Activated CD8-positive, alpha-beta T cell treated with anti-CD3 and anti-CD28 coated beads, Interleukin-2, amount 10 ng/mL, durations not matched to agents 7 days and 5 days (primary cell): Measurements from ENCODE around the gene STXBP1. TPM values are rescaled to one million over a fixed set of nuclear protein-coding genes. Genes with fewer than 3 reads are reported as not detected.
"Not testable (repeated sequence)": the region's sequence is repeated elsewhere in the genome, so short reads cannot be mapped to it uniquely, and the experiment has no call there.

ENCODE experiments used
- ATAC-seq: fragments of 150-1000 bp; cut with Tn5 transposase; one replicate; pipeline ENCODE4 v1.10.0; 2021; ENCODE audit warnings: moderate library complexity
- CTCF ChIA-PET: fragments of 350-600 bp; sonication (Branson Sonifier 250); formaldehyde crosslinking; loops from one replicate; lab custom pipeline; 2021; ENCODE audit warnings: antibody characterized with exemption; lab: Charles Lee
- POLR2A ChIA-PET: fragments of 350-600 bp; sonication (Branson Sonifier 250); formaldehyde crosslinking; loops from one replicate; lab custom pipeline; 2021; ENCODE audit warnings: antibody characterized with exemption; lab: Charles Lee
- DNase-seq: peaks from one replicate; pipeline ENCODE4 v3.0.0-alpha.2; 2020
- H3K27ac Mint-ChIP-seq: one replicate; pipeline ENCODE4 v1.8.0; 2021; ENCODE audit warnings: mild to moderate bottlenecking, mixed read lengths
- H3K27me3 Mint-ChIP-seq: one replicate; pipeline ENCODE4 v1.8.0; 2021; ENCODE audit warnings: low read depth, mixed read lengths
- H3K36me3 Mint-ChIP-seq: one replicate; pipeline ENCODE4 v1.8.0; 2021; ENCODE audit warnings: low read depth, mixed read lengths
- H3K4me1 Mint-ChIP-seq: one replicate; pipeline ENCODE4 v1.8.0; 2021; ENCODE audit warnings: low read depth, mixed read lengths
- H3K4me3 Mint-ChIP-seq: one replicate; pipeline ENCODE4 v1.8.0; 2021; ENCODE audit warnings: mild to moderate bottlenecking, mixed read lengths
- H3K9me3 Mint-ChIP-seq: one replicate; pipeline ENCODE4 v1.8.0; 2022; ENCODE audit warnings: mixed read lengths; ENCODE audit not compliant: insufficient read depth
- total RNA-seq, 2 experiments: library from RNA; stranded (reverse); gene quantifications; one replicate each; pipeline ENCODE4 v1.2.3, GENCODE V29; 2021

STXBP1 gene
- total RNA-seq, 2 experiments from 2014 or later, result 24.2 to 25.3 TPM

DNA sequence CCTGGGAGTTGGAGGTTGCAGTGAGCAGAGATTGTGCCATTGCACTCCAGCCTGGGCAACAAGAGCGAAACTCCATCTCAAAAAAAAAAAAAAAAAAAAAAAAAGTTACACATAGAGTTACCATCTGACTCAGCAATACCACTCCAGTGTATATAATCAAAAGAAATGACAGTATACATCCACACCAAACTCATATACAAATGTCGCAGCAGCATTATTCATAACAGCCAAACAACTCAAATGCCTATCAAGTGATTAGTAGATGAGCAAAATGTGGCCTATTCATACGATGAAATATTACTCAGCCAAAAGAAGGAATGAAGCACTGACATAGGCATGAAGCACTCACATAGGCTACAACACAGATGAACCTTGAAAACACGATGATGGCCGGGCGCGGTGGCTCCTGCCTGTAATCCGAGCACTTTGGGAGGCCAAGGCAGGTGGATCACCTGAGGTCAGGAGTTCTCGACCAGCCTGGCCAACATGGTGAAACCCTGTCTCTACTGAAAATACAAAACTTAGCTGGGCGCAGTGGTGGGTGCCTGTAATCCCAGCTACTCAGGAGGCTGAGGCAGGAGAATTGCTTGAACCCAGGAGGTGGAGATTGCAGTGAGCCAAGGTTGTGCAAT is 9.4 kb downstream of the STXBP1 start:
- CTCF ChIA-PET, ATAC-seq, H3K9me3 Mint-ChIP-seq, H3K27ac Mint-ChIP-seq, DNase-seq, H3K36me3 Mint-ChIP-seq, H3K4me3 Mint-ChIP-seq, POLR2A ChIA-PET, H3K27me3 Mint-ChIP-seq, H3K4me1 Mint-ChIP-seq: not testable (repeated sequence)

DNA sequence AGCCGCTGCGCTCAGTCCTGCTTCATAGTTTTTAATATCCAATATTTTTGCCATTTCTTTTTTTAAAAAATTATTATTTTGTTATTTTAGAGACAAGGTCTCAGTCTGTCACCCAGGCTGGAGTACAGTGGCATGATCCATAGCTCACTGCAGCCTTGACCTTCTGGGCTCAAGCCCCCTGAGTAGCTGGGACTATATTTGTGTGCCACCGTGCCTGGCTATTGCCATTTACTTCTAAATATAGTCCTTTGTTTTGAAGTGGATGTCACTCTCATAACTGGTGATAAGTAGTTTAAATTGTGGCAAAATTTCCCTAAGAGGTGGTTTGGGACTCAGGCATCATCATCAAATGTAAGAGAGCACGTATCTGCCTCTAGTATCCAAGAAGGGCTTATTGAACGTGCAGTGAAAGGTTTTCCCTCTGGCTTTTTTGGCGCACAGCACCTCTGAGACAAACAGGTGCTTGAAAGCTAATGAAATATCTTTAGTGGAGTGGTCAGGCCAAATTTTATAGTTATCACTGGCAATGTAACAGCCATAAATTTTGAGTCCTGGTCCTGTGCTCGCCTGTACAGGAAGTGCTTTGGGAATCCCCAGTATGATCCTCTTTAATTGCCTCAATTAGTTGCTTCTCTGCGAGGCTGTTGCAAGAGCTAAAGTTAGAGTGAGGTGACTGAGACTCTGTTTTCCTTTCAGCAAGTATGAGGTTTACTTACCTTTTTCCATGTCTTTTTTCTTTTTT is 14.8 kb downstream of the STXBP1 start:
- no peak for DNase-seq
- Mint-ChIP-seq H3K36me3 (no peaks in the 10 kb centered on the region), H3K4me1 (no peaks in the 10 kb centered on the region), H3K9me3 (no peaks in the 10 kb centered on the region), H3K27me3 (peaks cover 7% of the 10 kb centered on the region), H3K4me3 (no peak overlapping the region), H3K27ac (no peak overlapping the region)
- no peak for ATAC-seq
- ChIA-PET CTCF (interaction anchor here (0.6 kb wide), 1 partner anchor 353 kb away, joined by 3 read pairs; no protein-coding TSS in a partner anchor), POLR2A (no interaction called here)

DNA sequence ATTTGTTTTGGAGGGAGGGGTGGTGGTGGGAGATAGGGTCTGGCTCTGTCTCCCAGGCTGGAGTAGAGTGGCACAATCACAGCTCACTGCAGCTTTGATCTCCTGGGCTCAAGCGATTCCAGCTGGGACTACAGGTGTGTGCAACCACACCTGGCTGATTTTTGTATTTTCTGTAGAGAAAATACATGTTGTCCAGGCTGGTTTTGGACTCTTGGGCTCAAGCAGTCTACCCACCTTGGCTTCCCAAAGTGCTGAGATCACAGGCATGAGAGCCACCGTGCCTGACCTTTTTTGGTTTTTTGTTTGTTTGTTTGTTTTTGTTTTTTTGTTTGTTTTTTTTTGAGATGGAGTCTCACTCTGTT is 15.4 kb downstream of the STXBP1 start:
- Mint-ChIP-seq H3K27ac (no peak overlapping the region), H3K4me1 (no peaks in the 10 kb centered on the region), H3K36me3 (no peaks in the 10 kb centered on the region), H3K27me3 (peaks cover 7% of the 10 kb centered on the region), H3K4me3 (no peak overlapping the region), H3K9me3 (no peaks in the 10 kb centered on the region)
- POLR2A ChIA-PET, result no interaction called here
- ATAC-seq (no peak), DNase-seq (no peak)
- CTCF ChIA-PET, result no interaction called here

DNA sequence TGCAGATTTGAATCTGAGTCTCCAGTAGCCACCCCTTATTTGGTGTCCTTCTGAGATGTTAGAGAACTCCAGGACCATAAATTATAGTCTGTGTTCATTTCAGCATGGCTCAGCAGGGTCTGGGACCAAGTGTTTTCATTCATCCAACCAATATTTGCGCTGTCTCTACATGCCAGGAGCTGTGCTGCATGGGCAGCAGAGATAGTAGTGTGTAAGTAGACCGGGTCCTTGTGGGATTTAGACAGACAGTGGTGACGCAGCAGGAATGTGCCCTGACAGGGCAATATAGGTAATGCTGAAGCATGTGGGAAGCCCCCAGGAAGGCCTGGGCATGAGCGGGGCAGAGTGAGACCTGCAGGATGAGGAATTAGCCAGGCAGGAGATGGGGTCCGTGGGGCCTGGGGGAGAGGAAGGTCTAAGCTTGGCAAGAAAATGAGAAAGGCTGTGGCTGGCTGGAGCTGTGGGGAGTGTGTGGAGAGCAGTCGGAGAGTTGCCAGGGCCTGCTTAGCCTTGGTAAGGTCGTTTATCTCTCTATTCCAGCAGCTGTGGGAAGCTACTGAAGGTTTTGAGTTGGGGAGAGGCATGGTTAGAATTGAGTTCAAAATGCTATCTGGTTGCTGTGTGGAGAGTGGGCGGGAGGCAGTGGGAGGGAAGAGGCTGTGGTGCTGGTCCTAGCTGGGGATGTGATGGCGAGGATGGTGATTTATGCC is 16.8 kb downstream of the STXBP1 start:
- Mint-ChIP-seq H3K27me3 (peaks cover 7% of the 10 kb centered on the region), H3K36me3 (no peaks in the 10 kb centered on the region), H3K9me3 (no peaks in the 10 kb centered on the region), H3K4me1 (peaks cover 4% of the 10 kb centered on the region), H3K4me3 (no peak overlapping the region), H3K27ac (no peak overlapping the region)
- DNase-seq (no peak), ATAC-seq (no peak)
- ChIA-PET POLR2A (no interaction called here), CTCF (no interaction called here)

DNA sequence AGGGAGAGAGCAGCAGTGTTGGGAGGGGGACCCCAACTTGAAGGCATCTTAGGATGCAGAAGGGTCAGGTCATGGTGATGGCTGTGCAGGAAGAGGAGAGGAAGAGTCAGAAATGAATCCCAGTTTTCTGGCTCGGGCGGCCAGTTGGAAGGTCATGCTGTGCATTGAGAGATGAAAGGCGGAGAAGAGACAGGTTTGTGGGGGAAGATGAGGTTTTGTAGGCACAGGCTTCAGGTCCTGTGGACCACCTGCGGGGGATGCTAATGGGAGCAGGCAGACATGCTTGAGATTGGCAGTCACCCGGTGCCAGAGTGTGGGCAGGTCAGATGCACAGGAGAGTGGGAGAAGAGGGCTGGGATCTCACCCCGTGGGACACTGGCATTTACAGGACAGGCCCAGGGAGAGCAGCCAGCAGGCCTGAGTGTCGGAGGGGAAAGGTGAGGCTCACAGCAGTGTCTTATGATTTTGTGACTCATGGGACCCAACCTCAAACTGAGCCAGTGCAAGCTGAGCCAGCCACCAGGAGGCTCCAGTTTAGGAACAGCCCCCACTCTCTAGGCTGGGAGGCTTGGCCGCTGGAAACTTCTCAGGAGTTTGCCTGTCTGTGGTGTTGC is 17.5 kb downstream of the STXBP1 start:
- ATAC-seq (no peak), DNase-seq (no peak)
- ChIA-PET CTCF (no interaction called here), POLR2A (no interaction called here)
- no peaks in the 10 kb centered on the region for H3K36me3 Mint-ChIP-seq
- H3K9me3 Mint-ChIP-seq, result no peaks in the 10 kb centered on the region
- H3K4me3 Mint-ChIP-seq, result no peak overlapping the region
- peaks cover 11% of the 10 kb centered on the region for H3K4me1 Mint-ChIP-seq
- H3K27me3 Mint-ChIP-seq, result peaks cover 7% of the 10 kb centered on the region
- H3K27ac Mint-ChIP-seq, result no peak overlapping the region

DNA sequence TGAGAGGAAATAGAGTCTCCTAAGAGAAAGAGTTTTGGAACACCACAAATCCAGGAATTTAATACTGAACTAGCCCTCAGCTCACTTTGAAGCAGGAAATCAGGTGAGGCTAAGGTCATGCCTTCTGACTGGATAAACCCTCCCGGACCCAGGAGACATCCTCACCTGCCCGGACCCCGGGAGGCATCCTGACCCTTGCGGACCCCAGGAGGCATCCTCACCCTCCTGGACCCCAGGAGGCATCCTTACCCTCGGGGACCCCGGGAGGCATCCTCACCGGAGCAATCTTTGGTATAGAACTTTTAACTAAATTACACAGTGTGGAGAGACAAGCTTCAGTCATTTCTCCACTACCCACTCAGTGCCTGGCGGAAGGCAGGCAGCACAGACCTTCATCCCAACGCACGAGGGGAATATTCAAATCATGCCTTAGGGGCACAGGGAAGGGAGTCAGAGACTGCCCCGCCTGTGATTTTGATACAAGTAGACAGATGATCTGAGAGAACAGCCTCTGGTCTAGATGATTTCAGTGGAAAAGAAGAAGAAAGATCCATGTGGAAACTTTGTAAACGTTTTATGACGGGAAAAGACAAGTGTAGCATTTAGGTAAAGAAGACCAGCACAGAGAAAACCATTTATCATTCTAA is 21.3 kb downstream of the STXBP1 start:
- DNase-seq, result no peak
- Mint-ChIP-seq H3K9me3 (no peaks in the 10 kb centered on the region), H3K4me3 (no peak overlapping the region), H3K4me1 (peaks cover 12% of the 10 kb centered on the region), H3K27ac (no peak overlapping the region), H3K36me3 (no peaks in the 10 kb centered on the region), H3K27me3 (peaks cover 3% of the 10 kb centered on the region)
- no peak for ATAC-seq
- ChIA-PET POLR2A (no interaction called here), CTCF (interaction anchor here (1.0 to 1.5 kb wide), 2 partner anchors 9 to 101 kb away, joined by 3 read pairs; partner anchors contain the start of gene TOR2A)

DNA sequence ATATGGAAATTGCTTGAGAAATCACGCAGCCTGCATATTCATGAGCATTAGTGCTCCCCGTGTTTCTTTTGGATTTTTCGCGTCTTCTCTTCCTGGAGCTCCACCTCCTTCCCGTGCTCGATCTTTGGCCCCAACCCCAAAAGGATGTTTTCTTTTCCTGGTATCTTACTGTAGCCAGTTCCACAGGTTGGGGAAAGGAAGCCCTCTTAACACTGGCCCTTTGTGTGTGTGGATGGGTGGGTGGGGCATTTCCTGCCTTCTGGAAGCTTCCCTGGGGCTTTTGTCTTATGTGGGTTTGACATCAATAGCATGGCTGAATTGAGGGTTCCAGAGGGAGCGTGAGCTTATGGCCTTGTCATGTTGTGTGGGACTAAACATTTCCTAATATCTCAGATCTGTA is 21.9 kb downstream of the STXBP1 start:
- POLR2A ChIA-PET, result no interaction called here
- peaks cover 12% of the 10 kb centered on the region for H3K4me1 Mint-ChIP-seq
- DNase-seq (no peak), ATAC-seq (no peak)
- no peaks in the 10 kb centered on the region for H3K9me3 Mint-ChIP-seq
- H3K4me3 Mint-ChIP-seq, result no peak overlapping the region
- no peak overlapping the region for H3K27ac Mint-ChIP-seq
- CTCF ChIA-PET, result interaction anchor here (1.0 to 1.5 kb wide), 2 partner anchors 9 to 101 kb away, joined by 3 read pairs; partner anchors contain the start of gene TOR2A
- no peaks in the 10 kb centered on the region for H3K36me3 Mint-ChIP-seq
- no peaks in the 10 kb centered on the region for H3K27me3 Mint-ChIP-seq

DNA sequence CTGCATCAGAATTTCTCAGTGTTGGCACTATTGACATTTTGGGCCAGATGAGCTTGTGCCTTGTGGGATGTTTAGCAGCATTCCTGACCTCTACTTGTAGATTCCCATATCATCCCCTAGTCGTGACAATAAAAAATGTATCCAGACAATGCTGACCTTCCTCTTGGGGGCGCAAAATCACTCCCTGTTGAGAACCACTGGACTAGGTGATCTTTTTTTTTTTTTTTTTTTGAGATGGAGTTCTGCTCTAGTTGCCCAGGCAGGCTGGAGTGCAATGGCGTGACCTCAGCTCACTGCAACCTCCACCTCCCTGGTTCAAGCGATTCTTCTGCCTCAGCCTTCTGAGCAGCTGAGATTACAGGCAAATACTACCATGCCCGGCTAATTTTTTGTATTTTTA is 22.6 kb downstream of the STXBP1 start:
- Mint-ChIP-seq H3K27ac (no peak overlapping the region), H3K36me3 (no peaks in the 10 kb centered on the region), H3K4me3 (no peak overlapping the region), H3K27me3 (no peaks in the 10 kb centered on the region), H3K9me3 (no peaks in the 10 kb centered on the region), H3K4me1 (peaks cover 12% of the 10 kb centered on the region)
- ATAC-seq (no peak), DNase-seq (no peak)
- POLR2A ChIA-PET, result no interaction called here
- CTCF ChIA-PET, result interaction anchor here (1.5 kb wide), 1 partner anchor 8 kb away, joined by 3 read pairs; no protein-coding TSS in a partner anchor

DNA sequence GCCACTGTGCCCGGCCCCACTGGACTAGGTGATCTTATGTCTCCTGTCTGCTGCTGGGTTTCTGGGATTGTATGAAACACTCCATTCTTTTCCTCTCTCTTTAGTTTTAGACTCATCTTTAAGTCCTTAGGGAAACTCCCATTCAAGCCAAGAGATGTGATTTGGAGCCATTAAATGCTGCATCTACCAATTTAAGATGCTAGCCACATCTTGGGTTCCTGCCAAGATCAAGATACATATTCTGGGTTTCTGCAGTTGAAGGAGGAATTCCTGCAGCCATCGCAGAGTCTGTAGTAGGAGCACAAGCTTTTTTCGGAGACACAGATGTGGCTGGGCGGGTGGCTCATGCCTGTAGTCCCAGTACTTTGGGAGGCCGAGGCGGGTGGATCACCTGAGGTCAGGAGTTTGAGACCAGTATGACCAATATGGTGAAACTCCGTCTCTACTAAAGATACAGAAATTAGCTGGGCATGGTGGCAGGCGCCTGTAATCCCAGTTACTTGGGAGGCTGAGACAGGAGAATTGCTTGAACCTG is 23.2 kb downstream of the STXBP1 start:
- CTCF ChIA-PET, result interaction anchor here (1.5 to 1.9 kb wide), 2 partner anchors 7 to 99 kb away, joined by 3 to 6 read pairs; partner anchors contain the start of gene TOR2A
- no peaks in the 10 kb centered on the region for H3K9me3 Mint-ChIP-seq
- POLR2A ChIA-PET, result no interaction called here

DNA sequence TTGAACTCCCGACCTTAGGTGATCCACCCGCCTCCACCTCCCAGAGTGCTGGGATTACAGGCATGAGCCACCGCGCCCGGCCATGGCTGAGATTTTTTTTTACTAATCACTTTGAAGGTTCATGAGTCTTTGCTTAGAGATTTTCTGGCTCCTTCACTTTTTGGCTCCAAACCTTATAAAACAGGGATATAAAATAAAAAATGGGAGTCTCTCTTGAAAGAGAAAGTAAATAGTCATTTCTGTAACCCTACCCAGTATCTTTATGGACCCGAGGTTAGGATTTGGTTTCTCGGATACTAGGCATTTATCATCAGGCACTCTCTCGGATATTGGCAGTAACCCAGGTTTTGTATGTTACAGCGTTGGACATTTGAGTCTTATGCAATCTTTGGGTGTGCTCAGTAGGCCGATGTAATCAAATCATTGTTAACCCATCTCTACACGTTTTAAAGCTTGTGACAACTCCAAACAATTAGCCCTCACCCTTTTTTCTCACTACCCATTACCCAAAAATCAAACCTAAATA is 25.3 kb downstream of the STXBP1 start:
- CTCF ChIA-PET, result interaction anchor here (1.5 to 1.9 kb wide), 2 partner anchors 8 to 97 kb away, joined by 6 to 8 read pairs; partner anchors contain the start of gene TOR2A
- POLR2A ChIA-PET, result no interaction called here
- no peak overlapping the region for H3K4me3 Mint-ChIP-seq
- no peaks in the 10 kb centered on the region for H3K36me3 Mint-ChIP-seq
- H3K4me1 Mint-ChIP-seq, result peaks cover 12% of the 10 kb centered on the region
- ATAC-seq (no peak), DNase-seq (no peak)
- H3K27ac Mint-ChIP-seq, result no peak overlapping the region
- H3K27me3 Mint-ChIP-seq, result no peaks in the 10 kb centered on the region
- no peaks in the 10 kb centered on the region for H3K9me3 Mint-ChIP-seq

More for the DNA sequence above, 23.2 kb downstream of the STXBP1 start:
- no peaks in the 10 kb centered on the region for H3K27me3 Mint-ChIP-seq
- H3K27ac Mint-ChIP-seq, result no peak overlapping the region
- DNase-seq, result no peak
- no peak overlapping the region for H3K4me3 Mint-ChIP-seq
- ATAC-seq, result no peak
- no peaks in the 10 kb centered on the region for H3K36me3 Mint-ChIP-seq
- H3K4me1 Mint-ChIP-seq, result peaks cover 12% of the 10 kb centered on the region
